Measurements from ENCODE around the gene BCL2A1. TPM values are rescaled to one million over a fixed set of nuclear protein-coding genes. Genes with fewer than 3 reads are reported as not detected.

The BCL2A1 gene
- total and polyA plus RNA-seq, 2 donors (not counting 1 experiment from before 2014, with no cell fraction given), result 33.8 to 49.2 TPM

GRCh38 chr15:80003934-80004472, 33.0 kb upstream of the BCL2A1 start:
- no peak overlapping the region for H3K9ac ChIP-seq (ENCODE audit: low read length)
- no peak for TF ChIP-seq CTCF (IDR thresholded peaks at IDR 0.05)
- TF ChIP-seq EZH2 (IDR thresholded peaks at IDR 0.05; ENCODE audit: borderline replicate concordance, insufficient read depth, low read depth, low read length, poor library complexity, severe bottlenecking), result no peak
- no peak overlapping the region for H3K27ac ChIP-seq (ENCODE audit: low read length in 2 of 2)
- no peaks in the 10 kb centered on the region for H3K36me3 ChIP-seq (replicated peaks in 1 of 2; ENCODE audit: control extremely low read depth in 1 of 2, control insufficient read depth in 1 of 2, extremely low read depth in 1 of 2, insufficient read depth in 2 of 2, low read length in 1 of 2)
- no peak for ATAC-seq (ENCODE audit: low read depth)
- H4K20me1 ChIP-seq (ENCODE audit: control insufficient read depth, insufficient read depth, low read length, poor library complexity, severe bottlenecking), result no peaks in the 10 kb centered on the region
- intact Hi-C loops (cut with micrococcal nuclease), result no loop called here
- H2AFZ ChIP-seq (ENCODE audit: insufficient read depth, low read depth, low read length, poor library complexity, severe bottlenecking), result no peak overlapping the region
- ChIA-PET CTCF (no interaction called here), POLR2A (no interaction called here)
- WGBS (ENCODE audit: insufficient coverage), result 93% methylated on average over 3 of the region's 6 CpGs
- Mint-ChIP-seq H3K27me3 (no peaks in the 10 kb centered on the region), H3K9me3 (ENCODE audit: insufficient read depth) (no peaks in the 10 kb centered on the region), H3K27ac (peak overlapping the region; percentile 61), H3K4me3 (no peak overlapping the region), H3K4me1 (peaks cover 23% of the 10 kb centered on the region)
- H3K4me3 ChIP-seq (ENCODE audit: control extremely low read depth in 1 of 5, extremely low read depth in 1 of 5, insufficient read depth in 1 of 5, low read depth in 2 of 5, low read length in 4 of 5), result no peak overlapping the region
- peaks cover 10% of the 10 kb centered on the region in 2 donors for H3K4me1 ChIP-seq (ENCODE audit: control insufficient read depth in 2 of 2, insufficient read depth in 2 of 2, low read length in 2 of 2)
- peaks cover 0 to 4% (median 0%) of the 10 kb centered on the region in 3 donors for H3K9me3 ChIP-seq (ENCODE audit: control extremely low read depth in 1 of 3, control insufficient read depth in 2 of 3, insufficient read depth in 1 of 3, low read length in 2 of 3)
- H3K27me3 ChIP-seq (replicated peaks in 1 of 4; ENCODE audit: control extremely low read depth in 1 of 4, control insufficient read depth in 3 of 4, insufficient read depth in 4 of 4, low read length in 3 of 4), result no peaks in the 10 kb centered on the region
- H3K4me2 ChIP-seq (replicated peaks; ENCODE audit: low read depth, low read length, poor library complexity, severe bottlenecking), result no peak overlapping the region
- H3K79me2 ChIP-seq (ENCODE audit: control insufficient read depth, insufficient read depth, low read length), result peaks cover 3% of the 10 kb centered on the region
- no peak for DNase-seq

- no peak for TF ChIP-seq CTCF (IDR thresholded peaks at IDR 0.05)
- TF ChIP-seq EZH2 (IDR thresholded peaks at IDR 0.05; ENCODE audit: borderline replicate concordance, insufficient read depth, low read depth, low read length, poor library complexity, severe bottlenecking), result no peak
- H3K4me1 Mint-ChIP-seq, result peaks cover 15% of the 10 kb centered on the region
- Histone ChIP-seq H3K27ac (ENCODE audit: low read length in 2 of 2) (no peak overlapping the region), H3K36me3 (replicated peaks in 1 of 2; ENCODE audit: control extremely low read depth in 1 of 2, control insufficient read depth in 1 of 2, extremely low read depth in 1 of 2, insufficient read depth in 2 of 2, low read length in 1 of 2) (no peaks in the 10 kb centered on the region), H3K4me3 (ENCODE audit: control extremely low read depth in 1 of 5, extremely low read depth in 1 of 5, insufficient read depth in 1 of 5, low read depth in 2 of 5, low read length in 4 of 5) (no peak overlapping the region), H3K27me3 (replicated peaks in 1 of 4; ENCODE audit: control extremely low read depth in 1 of 4, control insufficient read depth in 3 of 4, insufficient read depth in 4 of 4, low read length in 3 of 4) (no peaks in the 10 kb centered on the region), H3K9me3 (ENCODE audit: control extremely low read depth in 1 of 3, control insufficient read depth in 2 of 3, insufficient read depth in 1 of 3, low read length in 2 of 3) (peaks cover 0 to under 1% (median 0%) of the 10 kb centered on the region in 3 donors), H3K4me1 (ENCODE audit: control insufficient read depth in 2 of 2, insufficient read depth in 2 of 2, low read length in 2 of 2) (peaks cover 2% of the 10 kb centered on the region in 2 donors), H3K9ac (ENCODE audit: low read length) (no peak overlapping the region), H2AFZ (ENCODE audit: insufficient read depth, low read depth, low read length, poor library complexity, severe bottlenecking) (no peak overlapping the region), H3K79me2 (ENCODE audit: control insufficient read depth, insufficient read depth, low read length) (no peaks in the 10 kb centered on the region), H3K4me2 (replicated peaks; ENCODE audit: low read depth, low read length, poor library complexity, severe bottlenecking) (no peak overlapping the region), H4K20me1 (ENCODE audit: control insufficient read depth, insufficient read depth, low read length, poor library complexity, severe bottlenecking) (no peaks in the 10 kb centered on the region)
- POLR2A ChIA-PET, result interaction anchor here (0.6 to 0.7 kb wide), 3 partner anchors 12 to 57 kb away, joined by 5 to 9 read pairs (median 7); no protein-coding TSS in a partner anchor
- no peaks in the 10 kb centered on the region for H3K9me3 Mint-ChIP-seq (ENCODE audit: insufficient read depth)
- intact Hi-C loops (cut with micrococcal nuclease), result no loop called here
- CTCF ChIA-PET, result interaction anchor here (0.7 kb wide), 1 partner anchor 617 kb away, joined by 5 read pairs; no protein-coding TSS in a partner anchor
- 100% methylated on average over 5 of the region's 12 CpGs for WGBS (ENCODE audit: insufficient coverage)
- DNase-seq, result no peak
- no peak for ATAC-seq (ENCODE audit: low read depth)
- no peaks in the 10 kb centered on the region for H3K27me3 Mint-ChIP-seq
- H3K27ac Mint-ChIP-seq, result no peak overlapping the region
- no peak overlapping the region for H3K4me3 Mint-ChIP-seq
These were observed 32.2 kb upstream of the BCL2A1 start for GRCh38 chr15:80003171-80003570.

Data from B cell (primary cell).